GM12878 (cell line): ENCODE data around the gene SLAIN2.

ENCODE experiments used
- BHLHE40 ChIP-seq, 2 experiments: fragments of 450-650 bp in 1 of 2; IDR thresholded peaks; 2 replicates each; pipeline ENCODE4 v1.6.1; 2011 to 2017; ENCODE audit warnings: low read depth in 2 of 2, borderline replicate concordance in 1 of 2, improper control_type of control experiment in 1 of 2, low read length in 1 of 2, mild to moderate bottlenecking in 1 of 2
- ETV6 ChIP-seq, 2 experiments: fragments of 450-650 bp in 1 of 2; IDR thresholded peaks in 1 of 2; conservative IDR thresholded peaks in 1 of 2; 2 replicates each; pipeline ENCODE4 v1.6.1; 2014; ENCODE audit warnings: antibody characterized with exemption in 1 of 2, borderline replicate concordance in 1 of 2, low read depth in 1 of 2, mild to moderate bottlenecking in 1 of 2, moderate library complexity in 1 of 2
- EZH2 ChIP-seq: IDR thresholded peaks from 2 replicates; pipeline ENCODE4 v1.6.1; 2012; ENCODE audit warnings: low read depth, mild to moderate bottlenecking, control low read depth, inconsistent platforms, low read length, borderline replicate concordance; ENCODE audit not compliant: control insufficient read depth
- POLR2A ChIP-seq: IDR thresholded peaks from 2 replicates; pipeline ENCODE4 v1.6.1; 2011; ENCODE audit warnings: low read depth, mild to moderate bottlenecking, low read length
- POLR2AphosphoS5 ChIP-seq: IDR thresholded peaks from 2 replicates; pipeline ENCODE4 v1.6.1; 2011; ENCODE audit warnings: mild to moderate bottlenecking, low read length, inconsistent platforms
- TF ChIP-seq, protein P1 (sequence below): IDR thresholded peaks from 2 replicates; pipeline ENCODE4 v1.6.1; 2011; ENCODE audit warnings: low read depth, mild to moderate bottlenecking, low read length, moderate library complexity, borderline replicate concordance; ENCODE audit errors: extremely low read depth

DNA sequence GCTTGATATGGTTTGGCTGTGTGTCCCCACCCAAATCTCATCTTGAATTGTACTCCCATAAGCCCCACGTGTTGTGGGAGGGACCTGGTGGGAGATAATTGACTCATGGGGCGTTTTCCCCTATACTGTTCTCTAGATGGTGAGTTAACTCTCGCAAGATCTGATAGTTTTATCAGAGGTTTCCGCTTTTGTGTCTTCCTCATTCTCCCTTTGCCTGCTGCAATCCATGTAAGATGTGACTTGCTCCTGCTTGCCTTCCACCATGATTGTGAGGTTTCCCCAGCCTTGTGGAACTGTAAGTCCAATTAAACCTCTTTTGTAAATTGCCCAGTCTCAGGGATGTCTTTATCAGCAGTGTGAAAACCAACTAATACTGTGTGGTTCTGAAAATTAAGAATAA lies 11.5 kb downstream of the SLAIN2 start:
- TF ChIP-seq POLR2A, result no peak
- TF ChIP-seq EZH2, result no peak
- no peak for TF ChIP-seq ETV6 (conservative IDR thresholded peaks at IDR 0.05 in 1 of 2, IDR thresholded peaks at IDR 0.05 in 1 of 2; ENCODE audit: borderline replicate concordance in 1 of 2, low read depth in 1 of 2)
- TF ChIP-seq, protein P1, sequence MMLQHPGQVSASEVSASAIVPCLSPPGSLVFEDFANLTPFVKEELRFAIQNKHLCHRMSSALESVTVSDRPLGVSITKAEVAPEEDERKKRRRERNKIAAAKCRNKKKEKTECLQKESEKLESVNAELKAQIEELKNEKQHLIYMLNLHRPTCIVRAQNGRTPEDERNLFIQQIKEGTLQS, result no peak
- no peak for TF ChIP-seq BHLHE40 (IDR thresholded peaks at IDR 0.05; ENCODE audit: borderline replicate concordance in 1 of 2, low read depth in 2 of 2, low read length in 1 of 2)
- TF ChIP-seq POLR2AphosphoS5, result no peak
